HG03103 (cell line): ENCODE data around the gene LARP7.
"Not testable (repeated sequence)": the region's sequence is repeated elsewhere in the genome, so short reads cannot be mapped to it uniquely, and the experiment has no call there.

Source experiments
- ATAC-seq: cut with Tn5 transposase; IDR thresholded peaks from one replicate; pipeline ENCODE4 v1.9.1; 2021; ENCODE audit warnings: low read depth; ENCODE audit not compliant: unreplicated experiment

LARP7 gene

DNA sequence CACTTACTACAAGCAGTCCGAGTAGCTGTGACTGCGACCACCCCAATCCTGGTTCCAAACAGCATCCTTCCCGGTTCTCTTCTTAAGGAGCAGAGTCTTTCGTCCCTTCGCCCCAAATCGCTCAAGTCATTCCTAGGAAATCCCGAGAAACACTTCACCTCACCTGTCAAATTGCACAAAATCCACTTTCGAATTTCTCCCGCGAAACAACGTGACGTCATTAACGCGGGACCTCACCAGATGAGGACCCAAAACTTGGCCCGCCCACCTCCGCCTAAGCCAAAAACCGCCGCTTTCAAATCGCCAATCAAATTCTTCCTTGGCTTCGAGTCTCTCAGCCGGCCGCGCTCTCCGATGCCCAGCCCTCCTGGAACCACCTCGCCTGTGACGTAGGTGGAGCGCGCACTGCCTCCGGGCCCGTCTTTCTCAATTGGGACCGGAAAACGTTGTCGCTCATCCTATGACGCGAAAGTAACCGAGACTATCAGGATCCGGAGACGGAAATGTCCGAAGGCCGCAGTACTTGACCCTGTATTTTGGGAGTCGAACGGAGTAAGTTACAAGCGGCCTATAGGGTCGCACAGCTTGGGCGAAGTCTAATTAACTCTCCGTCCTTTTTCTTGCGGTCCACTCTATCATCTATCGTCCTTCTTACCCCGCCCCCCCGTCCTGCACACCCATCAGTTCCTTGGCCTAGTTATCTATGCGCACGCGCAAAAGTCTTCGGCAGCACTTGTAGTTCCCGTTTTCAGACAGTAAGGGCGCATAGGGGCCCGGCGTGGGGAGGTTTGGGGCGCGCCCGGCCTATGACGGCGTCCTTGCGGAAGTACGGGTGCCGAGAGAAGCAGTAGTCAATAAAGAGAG, at the start of gene LARP7, which contains the start of gene ZGRF1:
Gene LARP7, plus strand, starts transcription at position 456 of the 864 bp plus-strand sequence. CDS start 7,527 bp downstream, outside the sequence.
Gene ZGRF1, minus strand, starts transcription at position 222 of the 864 bp plus-strand sequence. CDS start 3,733 bp downstream, outside the sequence.
- ATAC-seq = peak; percentile 87

DNA sequence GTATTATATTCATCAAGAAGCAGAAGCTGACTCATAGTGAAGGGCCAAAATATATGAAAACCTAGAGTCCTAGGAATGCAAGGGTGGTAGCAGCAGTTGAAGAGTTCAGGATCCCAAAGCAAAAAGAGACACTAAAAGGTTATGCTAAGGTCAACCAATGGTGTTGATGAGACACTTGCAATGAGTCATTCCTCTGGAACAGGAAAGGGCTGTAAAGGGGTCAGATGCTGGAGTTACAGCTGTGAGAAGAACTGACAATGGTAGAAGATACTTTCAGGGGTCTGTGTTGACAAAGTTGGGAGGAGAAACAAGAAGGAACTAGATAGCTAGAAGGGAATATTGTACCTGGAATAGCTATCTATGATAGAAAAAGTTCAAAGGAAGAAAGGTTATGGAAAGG, 47.7 kb upstream of the LARP7 start:
- ATAC-seq = no peak

DNA sequence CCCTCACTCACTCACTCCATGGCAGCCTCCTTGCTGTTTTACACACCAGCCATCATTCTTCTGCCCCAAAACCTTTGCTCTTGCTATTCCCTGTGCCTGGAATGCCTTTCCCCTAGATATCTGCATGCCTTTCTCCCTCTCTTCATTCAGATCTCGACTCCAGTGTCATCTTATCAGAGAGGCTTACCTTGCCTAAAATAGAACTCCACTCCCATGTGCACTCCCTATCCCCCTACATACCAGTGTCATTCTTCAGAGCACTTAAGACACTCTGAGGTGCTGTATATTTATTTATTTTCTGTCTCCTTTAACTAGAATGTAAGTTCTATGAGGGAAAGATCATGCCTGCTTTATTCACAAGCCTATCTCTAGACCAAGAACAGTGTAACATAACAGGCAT, 45.4 kb upstream of the LARP7 start:
- no peak for ATAC-seq

DNA sequence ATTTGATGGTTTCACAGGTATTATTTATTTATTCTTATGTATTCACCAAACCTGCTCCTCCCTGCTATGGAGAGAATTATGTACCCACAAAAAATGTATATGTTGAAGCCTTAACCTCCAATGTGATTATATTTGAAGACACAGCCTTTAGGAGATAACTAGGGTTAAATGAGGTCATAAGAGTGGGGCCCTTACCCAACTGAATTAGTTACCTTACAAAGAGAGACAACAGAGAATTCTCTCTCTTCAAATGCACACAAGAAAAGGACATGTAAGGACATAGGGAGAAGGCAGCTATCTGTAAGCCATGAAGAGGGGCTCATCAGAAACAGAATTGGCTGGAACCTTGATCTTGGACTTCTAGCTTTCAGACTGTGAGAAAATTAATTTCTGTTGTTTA, 44.2 kb upstream of the LARP7 start:
- no peak for ATAC-seq

DNA sequence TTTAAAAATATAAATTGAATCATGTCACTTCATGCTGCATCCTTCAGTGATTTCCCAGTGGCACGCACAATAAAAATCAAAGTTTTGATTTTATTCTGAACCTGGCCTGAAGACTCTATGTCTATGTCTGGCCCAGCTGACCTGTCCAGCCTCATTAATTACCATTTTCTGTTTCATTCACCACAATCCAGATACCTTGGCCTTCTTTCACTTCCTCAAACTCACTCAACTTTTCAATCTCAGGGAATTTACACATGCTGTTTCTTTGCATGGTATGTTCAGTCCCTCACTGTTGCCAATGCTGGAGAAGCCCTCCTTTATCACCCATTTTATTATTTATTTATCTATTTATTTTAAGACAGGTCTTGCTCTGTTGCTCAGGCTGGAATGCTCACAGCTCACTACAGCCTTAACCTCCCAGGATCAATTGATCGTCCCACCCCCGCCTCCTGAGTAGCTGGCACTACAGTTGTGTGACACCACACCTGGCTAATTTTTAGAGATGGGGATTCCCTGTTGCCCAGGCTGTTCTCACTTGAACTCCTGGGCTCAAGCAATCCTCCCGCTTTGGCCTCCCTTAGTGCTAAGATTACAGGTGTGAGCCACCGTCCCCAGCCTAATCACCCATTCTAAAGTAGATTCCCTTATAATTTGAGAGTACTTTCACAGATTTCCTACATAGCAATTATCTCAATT, 43.4 kb upstream of the LARP7 start:
- no peak for ATAC-seq

DNA sequence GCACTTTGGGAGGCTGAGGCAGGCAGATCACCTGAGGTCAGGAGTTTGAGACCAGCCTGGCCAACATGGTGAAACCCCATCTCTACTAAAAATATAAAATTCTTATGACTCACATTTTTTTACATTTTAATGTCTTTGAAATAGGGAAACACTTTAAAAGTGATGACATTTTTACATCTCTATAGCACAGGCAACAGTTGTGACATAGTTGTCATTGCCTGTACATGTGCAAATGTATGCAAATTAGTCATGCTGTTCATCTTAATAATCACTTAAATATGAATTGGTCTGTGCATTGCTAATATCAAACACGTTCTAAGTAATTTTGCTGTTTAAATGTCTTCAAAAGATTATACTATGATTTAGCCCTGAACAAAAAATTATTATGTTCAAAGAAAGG, 42.0 kb upstream of the LARP7 start:
- no peak for ATAC-seq

DNA sequence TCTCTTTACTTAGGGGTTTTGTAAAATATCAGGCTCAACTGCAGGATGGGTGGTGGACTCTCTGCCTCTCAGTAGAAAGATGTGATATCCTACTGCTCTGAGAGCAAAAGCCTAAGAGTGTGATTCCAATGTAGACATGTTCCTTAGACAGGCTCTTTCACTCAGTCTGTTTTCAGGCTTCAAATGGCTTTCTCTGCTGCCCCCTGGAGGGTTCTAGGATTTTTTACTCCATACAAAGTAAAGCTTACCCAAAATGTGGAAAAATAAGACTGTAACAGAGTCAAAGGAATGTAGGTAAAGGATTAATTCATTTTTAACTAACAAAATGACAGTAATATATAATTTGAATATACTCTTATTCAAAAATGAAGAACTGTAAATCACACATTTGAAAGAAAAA, 32.4 kb upstream of the LARP7 start:
- ATAC-seq = no peak

DNA sequence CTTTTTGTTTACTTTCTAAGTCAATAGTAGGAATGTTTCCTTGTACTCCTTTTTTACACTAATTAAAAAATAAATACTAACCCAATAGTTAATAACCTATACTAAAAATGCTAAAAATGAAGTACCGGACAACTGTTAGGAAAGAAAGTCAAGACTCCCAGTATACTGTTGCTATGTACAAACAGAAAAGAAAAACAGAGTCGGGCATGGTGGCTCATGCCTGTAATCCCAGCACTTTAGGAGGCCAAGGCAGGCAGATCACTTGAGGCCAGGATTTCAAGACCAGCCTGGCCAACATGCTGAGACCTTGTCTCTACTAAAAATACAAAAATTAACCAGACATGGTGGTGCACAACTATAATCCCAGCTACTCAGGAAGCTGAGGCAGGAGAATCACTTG, 24.1 kb upstream of the LARP7 start:
- not testable (repeated sequence) for ATAC-seq

DNA sequence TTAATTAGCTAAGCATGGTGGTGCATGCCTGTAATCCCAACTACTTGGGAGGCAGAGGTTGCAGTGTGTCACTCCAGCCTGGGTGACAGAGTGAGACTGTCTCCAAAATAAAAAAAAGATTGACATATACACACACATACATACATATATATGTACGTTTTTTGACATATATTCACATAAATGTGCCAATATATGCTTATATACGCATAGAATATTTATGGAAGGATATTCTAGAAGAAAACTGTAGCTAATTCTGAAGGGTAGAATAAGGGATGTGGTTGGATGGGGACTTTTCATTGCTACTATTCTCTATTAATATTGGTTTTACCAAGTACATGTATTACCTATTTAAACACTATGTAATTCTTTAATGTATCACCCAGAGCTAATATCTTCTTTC, 20.0 kb upstream of the LARP7 start:
- ATAC-seq = no peak

DNA sequence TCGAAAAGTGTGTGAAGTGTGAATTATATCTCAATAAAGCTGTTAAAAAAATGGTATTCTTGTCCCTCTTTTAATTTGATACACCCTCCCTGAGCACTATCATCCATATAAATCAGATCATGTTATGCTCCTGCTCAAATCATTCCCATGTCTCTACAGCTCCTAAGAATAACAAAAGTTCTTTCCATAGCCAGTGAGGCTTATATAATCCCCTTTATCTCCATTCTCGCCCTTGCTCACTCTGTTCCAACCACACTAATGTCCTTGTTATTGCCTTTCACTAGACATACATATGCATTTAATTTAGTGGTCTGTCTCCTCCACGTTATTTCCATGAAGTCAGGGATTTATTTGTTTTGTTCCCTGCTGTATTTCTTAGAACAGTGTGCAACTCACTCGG, 10.7 kb upstream of the LARP7 start:
- ATAC-seq = no peak

DNA sequence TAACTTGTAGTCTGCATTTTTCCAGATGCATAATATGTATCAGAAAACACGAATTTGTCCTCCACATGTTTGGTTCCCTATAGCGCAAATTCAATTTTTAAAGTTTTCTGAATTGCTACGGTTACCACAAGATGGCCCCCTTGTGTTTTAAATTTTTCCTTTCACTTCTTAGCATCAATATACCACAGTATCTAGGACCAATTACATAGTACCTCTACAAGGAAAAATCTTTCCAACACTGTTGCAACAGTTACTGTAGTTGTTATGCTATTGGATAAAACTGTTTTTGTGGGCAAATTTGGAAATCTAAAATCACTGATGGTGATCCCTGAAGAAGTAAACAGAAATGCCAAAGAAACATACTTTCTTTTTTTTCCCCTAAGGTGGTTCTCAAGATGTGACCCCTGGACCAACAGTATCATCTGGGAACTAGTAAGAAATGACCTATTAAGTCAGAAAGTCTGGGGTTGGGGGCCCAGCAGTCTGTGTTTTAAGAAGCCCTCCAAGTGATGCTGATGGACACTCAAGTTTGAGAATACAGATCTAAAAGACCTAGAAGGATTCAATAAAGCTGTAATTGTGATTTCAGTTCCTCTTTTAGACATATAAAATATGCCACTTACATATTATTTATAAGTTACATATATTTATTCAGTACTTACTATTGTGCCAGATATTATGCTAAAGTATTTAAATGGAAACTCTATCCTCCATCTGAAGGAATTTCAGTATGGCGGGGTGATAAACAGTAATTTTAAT, 3.3 kb upstream of the LARP7 start:
- ATAC-seq = no peak

DNA sequence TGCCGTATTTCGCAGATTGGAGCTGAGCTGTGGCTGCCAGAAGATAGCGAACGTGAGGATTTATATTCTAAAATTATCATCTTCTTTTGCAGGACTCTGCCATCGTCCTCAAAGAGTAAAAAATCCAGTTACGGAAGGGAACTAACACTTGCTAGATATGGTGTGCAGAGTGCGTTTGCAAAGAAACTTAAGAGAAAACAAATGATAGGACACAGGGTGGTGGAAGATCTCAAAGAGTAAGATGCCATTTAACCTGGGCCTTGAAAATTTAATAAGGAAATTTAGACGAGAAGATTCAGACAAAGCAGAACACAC, 566 bp downstream of the LARP7 start:
- ATAC-seq = no peak

DNA sequence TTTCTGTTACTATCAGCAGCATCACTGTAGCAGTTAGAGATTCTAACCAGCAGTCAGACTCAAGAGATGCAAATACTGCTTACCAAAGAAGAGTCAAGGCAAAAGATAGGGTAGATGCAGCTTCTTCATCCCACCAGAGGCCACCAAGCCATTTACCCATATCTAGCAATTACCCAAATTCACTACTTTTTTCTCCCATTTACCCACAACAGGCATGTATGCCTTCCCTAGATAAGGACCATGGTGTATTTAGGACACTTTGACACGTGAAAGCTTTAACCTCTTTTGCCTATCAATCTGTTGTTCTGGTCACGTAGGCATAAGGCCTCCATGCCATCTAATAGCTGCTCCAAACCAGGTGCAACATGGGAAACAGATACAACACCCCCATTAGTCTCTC, 5.6 kb downstream of the LARP7 start:
- ATAC-seq = no peak

DNA sequence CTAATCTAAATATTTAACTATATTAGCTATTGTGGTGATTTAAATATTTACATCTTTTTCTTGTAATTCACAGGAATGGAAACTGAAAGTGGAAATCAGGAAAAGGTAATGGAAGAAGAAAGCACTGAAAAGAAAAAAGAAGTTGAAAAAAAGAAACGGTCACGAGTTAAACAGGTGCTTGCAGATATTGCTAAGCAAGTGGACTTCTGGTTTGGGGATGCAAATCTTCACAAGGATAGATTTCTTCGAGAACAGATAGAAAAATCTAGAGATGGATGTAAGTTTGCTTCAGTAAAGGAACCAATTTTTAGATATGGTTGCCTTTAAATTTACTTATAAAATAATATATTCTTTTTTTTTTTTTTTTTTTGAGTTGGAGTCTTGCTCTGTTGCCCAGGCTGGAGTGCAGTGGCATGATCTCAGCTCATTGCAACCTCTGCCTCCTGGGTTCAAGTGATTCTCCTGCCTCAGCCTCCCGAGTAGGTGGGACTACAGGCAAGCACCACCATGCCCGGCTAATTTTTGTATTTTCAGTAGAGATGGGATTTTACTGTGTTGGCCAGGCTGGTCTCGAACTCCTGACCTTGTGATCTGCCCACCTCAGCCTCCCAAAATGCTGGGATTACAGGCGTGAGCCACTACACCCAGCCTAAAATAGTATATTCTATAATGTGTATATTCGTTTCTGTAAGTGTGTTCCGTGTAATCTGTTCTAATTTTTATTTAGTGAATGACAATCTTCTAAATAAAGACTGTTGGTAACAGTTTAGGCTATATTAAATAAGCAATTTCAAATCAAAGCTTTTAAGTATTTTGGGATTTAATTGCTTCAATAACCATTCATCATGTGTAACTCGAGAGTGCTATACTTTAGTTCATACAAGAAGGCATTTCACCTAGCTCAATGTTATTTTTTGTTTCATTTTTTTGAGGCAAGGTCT, 7.9 kb downstream of the LARP7 start:
- not testable (repeated sequence) for ATAC-seq

DNA sequence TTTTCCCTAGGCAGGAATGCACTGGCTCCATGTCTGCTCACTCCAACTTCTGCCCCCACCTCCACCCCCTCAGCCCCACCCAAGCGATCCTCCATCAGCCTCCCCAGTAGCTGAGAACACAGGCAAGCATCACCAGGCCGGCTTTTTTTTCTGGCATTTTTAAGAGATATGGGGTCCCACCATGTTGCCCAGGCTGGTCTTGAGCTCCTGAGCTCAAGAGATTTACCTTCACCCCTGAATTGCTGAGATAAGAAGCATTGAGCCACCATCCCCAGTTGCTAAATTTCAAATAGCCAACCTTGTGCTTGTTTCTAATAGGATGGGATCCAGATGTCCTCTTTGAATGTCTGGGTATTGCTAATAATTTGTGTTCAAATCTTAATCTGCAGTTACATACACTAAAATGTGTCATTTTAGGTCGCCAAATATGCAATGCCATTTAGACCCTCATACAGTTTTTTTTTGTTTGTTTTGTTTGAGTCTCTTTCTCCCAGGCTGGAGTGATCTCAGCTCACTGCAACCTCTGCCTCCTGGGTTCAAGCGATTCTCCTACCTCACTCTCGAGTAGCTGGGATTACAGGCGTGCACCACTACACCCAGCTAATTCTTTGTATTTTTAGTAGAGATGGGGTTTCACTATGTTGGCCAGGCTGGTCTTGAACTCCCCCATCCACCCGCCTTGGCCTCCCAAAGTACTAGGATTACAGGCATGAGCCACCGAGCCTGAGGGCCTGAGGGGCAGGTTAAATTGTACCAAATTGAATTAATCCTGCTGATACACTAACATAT, 8.8 kb downstream of the LARP7 start:
- no peak for ATAC-seq

DNA sequence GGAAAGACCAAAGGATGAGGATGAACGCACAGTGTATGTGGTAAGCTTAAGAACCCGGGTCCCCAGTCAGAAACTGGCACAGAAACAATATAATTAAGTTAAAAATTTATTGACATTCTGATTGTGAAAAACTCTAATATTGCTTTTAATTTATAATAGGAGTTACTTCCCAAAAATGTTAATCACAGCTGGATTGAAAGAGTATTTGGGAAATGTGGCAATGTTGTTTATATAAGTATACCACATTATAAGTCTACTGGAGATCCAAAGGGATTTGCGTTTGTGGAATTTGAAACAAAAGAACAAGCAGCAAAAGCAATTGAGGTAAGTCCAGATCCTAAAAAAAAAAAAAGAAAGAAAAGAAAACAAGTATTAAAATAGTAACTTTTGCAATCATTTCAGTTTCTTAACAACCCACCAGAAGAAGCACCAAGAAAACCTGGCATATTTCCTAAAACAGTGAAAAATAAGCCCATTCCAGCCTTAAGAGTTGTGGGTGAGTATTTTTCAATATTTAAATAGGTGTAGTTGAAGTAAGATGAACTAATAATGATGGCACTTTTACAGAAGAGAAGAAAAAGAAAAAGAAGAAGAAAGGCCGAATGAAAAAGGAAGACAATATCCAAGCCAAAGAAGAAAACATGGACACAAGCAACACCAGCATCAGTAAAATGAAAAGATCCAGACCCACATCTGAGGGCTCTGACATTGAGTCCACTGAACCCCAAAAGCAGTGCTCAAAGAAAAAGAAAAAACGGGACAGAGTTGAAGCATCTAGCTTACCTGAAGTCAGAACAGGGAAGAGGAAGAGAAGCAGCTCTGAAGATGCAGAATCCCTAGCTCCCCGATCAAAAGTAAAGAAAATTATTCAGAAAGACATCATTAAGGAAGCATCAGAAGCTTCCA, 9.9 kb downstream of the LARP7 start:
- no peak for ATAC-seq

DNA sequence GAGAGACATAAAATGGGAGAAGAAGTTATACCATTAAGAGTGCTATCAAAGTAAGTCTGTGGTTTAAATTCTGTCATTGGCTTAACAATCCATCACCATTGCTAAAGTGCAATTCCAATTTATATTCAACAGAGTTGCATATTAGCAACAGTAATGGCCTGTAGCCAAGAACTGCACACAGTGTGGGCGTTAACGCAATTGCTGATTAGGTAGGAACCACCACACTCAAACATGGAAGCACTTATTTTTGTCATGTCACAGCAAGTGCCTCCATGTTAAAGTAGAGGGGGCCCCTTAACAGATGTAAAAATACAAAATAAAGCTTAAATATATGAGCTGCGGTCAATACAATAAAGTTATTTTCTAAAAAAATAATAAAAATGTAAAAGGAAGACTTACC, 10.8 kb downstream of the LARP7 start:
- no peak for ATAC-seq

DNA sequence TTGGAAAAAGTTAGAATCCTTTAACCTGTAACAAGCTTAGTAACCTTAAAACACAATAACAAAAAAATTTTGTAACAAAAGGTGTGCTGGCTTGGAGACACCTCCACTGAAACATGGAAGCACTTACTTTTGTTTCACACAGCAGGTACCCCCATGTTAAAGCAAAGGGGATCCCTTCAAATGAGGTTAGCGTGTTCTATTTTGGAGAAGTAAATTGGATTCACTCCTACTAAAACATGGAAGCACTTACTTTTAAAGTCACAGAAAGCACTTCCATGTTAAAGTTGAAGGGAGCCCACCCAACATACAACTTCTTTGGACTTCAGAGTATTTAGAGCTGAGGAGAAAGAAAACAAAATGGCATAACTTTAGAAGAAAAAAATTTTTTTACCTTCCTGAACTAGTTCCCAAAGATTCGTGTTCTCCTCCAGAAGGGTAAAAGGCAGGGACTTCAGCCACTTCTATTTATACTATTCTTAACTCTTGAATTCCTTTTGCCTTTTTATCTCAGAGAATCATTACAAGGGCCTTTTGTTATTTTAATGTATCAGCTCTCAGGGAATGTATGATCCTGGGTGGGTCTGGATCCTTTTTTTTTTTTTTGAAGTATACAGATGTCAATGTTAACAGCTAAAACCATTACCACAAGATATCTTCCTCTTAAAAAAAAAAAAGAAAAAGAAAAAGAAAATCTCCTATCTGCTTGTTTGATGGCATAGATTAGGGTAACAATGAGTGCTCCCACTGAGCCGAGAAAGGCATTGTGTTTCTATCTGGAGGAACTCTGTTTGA, 11.5 kb downstream of the LARP7 start:
- ATAC-seq = no peak
